NOMO-1 treated with DMSO at 0.1 percent for 48 hours (cell line): ENCODE measurements around the gene DST.
"Not testable (repeated sequence)": the region's sequence is repeated elsewhere in the genome, so short reads cannot be mapped to it uniquely, and the experiment has no call there.

ENCODE experiments used
- DNase-seq: peaks from one replicate; lab custom pipeline; 2025; ENCODE audit not compliant: unreplicated experiment; lab: John Stamatoyannopoulos, UW

Gene DST

GRCh38 chr6:56573624-56574023 is 69.1 kb downstream of the DST start:
- no peak for DNase-seq

- DNase-seq: no peak
Measured at GRCh38 chr6:56572788-56573471, 69.8 kb downstream of the DST start.

DNA sequence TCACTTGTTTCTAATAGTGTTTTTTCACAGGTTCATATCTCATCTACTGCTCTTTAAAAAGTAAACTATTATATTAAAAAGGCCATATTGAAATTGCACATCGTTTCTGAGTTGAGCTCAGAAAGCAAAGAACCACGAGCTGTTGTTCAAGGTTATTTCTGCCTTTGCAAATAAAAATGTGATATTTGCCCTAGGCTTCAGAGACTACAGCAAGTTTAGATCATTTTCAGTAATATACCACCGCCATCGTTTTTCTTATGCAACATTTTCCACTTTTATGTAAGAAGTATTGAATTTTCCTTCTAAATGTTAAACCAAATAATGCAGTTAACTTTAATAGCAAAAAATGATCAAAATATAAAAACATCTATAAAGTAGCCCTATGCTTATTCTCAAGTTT is 71.1 kb downstream of the DST start:
- DNase-seq: no peak

DNA sequence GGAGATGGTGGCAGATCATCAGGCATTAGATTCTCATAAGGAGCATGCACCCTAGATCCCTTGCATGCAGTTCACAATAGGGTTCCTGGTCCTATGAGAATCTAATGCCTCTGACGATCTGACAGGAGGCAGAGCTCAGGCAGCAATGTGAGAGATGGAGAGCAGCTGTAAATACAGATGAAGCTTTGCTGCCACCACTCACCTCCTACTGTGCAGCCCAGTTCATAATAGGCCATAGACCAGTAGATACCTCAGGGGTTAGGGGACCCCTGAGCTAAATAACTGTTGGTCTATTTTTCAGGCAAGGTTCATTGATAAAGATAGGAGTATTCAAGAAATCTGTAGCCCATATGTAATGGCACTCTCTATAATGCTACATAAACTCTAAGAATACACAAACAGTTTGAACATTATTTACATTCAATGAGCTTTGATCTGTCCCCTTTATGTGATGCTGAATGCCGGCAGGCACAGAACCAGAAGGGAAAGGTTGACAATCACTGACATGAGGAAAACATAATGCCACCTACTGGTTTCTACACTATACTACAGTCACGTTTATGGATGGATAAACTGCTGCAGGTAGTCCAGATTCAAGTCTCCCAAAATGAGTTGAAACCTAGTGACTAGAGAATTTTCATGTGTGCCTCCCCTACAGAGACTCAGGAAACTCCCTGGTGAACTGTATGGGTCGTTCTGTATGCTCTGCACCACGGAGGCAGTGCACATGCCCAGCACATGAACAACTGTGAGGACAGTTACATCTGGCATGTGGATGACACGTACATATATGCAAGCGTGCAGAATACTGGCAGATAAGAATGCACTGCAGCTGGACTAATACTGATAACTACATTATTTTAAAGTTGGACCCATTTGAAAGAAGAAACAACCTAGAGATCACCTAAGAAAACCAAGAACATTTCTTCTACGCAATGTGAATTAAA is 72.0 kb downstream of the DST start:
- peak; percentile 41 for DNase-seq

GRCh38 chr6:56567501-56567900 is 75.2 kb downstream of the DST start:
- DNase-seq: no peak

DNA sequence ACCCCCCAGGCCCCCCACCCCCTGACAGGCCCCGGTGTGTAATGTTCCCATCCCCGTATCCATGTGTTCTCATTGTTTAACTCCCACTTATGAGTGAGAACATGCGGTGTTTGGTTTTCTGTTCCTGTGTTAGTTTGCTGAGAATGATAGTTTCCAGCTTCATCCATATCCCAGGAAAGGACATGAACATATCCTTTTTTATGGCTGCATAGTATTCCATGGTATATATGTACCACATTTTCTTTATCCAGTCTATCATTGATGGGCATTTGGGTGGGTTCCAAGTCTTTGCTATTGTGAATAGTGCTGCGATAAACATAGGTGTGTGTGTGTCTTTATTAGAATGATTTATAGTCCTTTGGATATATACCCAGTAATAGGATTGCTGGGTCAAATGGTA is 80.0 kb downstream of the DST start:
- DNase-seq: not testable (repeated sequence)

- DNase-seq: no peak
Measured at GRCh38 chr6:56556751-56557540, 85.7 kb downstream of the DST start.

GRCh38 chr6:56555438-56555872 is 87.2 kb downstream of the DST start:
- no peak for DNase-seq

DNA sequence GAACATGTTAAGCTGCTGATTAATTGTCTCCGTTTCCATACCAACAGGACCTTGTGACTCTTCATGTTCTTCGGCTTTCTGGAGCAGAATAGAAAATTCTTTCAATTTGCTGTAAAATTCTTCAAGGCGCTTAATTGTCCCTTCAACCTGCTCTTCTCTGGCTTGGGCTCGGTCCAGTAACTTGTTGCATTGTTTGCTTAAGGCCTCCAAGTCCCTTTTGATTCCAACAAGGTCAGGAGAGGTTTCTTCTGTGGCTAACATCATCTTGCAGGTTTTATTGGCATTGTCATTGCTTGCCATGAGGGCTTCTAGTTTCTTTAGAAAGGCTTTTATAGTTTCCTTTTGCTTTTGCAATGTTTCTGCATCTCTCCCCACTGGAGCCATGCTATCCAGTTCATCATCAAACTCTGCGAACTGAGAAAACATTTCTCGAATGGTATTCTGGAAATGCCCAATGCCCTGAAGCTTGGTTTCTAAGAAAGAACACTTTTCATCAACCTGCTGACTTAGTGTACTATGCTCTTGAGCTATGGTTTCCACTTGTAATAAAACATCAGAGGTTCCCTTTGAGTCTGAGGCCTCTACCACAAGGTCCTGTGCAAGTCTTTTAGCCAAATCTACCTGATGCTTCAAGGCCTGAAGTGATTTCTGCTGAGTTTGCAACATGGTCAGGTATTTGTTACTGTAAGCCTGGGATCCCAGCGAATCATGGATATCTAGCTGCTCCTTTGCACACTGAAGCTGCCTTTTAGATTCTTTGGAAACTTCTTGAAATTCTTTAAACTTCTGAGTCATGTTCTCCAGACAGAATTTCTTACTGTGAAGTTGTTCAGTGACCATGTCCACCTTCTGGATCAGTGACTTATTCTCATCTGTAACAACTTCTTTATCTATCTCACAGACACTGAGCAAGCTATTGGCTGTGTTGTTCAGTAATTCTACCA is 90.2 kb downstream of the DST start:
- no peak for DNase-seq

- no peak for DNase-seq
Measured at GRCh38 chr6:56551409-56552120, 91.1 kb downstream of the DST start.

DNA sequence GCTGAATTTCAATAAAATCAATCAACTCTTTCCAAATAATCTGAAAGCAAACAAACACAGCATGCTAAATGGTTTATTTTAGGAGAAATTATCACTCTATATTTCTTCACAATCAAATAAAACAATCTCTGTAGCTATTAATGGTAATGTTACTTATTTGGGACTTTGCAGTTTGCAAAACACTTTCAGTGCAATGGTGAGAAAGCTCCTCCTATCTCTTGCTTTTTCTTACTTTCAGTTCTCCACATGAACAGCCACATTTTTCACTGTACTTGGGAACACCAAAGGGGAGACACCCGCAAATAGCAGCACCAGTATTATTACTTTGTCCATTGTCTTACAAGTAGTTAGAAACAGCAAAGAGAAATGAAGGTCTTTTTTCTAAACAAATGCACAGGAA is 92.4 kb downstream of the DST start:
- peak; percentile 19 for DNase-seq

DNA sequence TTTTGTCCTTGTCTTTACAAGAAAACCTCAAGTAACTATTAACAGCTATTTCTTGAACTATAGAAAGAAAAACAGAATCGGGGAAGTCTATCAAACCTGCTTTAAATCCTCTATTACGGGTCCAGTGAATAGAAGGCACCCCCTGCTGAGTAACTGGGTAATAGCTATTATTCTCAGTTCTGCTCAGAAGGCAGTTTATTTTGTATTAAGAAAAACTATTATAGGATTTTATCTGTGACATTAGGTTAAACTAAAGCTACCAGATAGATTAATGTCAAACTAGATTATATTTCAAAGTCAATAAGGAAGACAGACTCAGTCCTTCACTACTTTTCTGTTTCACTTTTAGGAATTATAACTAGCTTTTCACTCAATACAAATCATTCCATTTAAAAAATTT is 93.7 kb downstream of the DST start:
- no peak for DNase-seq

DNA sequence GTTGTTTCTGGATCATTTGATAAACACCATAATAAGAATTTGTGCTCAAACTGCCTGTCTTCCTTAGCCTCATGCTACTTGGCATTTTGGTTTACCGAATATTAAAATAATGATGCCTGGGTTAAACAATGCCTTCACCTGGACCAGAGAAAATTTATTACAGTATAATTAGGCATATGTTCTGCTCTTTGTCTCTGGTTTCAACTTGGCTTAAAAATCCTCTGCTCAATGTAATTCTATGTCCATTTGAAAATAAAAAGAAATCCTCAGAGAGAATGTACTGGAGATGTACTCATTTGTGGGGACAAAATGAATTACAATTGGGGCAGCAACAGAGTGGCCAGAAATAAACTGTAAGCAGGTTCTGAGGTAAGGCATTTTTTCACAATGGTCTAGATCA is 95.0 kb downstream of the DST start:
- no peak for DNase-seq

DNA sequence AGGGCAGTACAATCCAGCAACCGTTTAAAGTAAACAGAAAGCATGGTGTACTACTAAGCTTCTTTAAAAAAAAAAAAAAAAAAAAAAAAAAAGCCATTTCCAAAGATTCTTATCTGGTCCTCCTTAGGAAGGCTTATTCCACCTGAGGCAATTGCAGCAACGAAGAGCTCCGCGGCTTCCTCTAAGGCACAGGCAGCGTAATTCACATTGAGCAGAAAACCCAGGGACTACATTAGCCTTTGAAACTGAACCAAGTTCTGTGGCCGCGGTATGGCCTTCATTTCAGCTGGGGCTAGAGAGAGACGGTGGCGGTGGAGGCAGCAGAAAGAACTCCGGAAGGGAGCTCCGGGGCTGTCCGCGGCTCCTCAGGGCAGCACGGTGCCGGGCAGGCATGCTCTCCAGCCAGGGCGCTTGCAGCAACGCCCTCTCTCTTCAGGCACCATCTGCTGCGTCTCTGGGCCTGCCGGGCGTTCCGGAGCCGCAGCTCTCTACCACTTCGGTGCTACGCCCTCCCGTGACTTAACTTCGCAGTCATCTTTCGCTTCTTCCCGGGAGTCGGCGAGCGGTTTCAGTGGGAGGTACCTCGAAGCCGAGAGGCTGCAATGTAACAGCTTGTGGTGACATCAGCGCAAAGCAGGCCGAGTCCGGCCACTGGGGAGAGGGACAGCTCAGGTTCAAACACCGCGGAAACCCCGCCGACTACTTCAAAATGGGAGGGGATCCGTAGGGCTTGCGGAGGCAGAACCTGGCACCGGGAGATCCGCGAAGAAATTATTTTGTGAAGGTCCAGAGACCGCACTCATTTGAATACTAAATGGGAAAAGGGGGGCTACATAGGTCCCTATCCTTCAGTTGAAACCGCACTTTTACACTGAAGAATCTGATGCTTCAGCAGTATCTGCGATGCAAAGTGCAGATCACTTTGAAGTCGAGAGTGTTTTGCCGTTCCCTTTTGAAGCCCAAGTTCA is 100.0 kb downstream of the DST start:
- DNase-seq: peak; percentile 90

DNA sequence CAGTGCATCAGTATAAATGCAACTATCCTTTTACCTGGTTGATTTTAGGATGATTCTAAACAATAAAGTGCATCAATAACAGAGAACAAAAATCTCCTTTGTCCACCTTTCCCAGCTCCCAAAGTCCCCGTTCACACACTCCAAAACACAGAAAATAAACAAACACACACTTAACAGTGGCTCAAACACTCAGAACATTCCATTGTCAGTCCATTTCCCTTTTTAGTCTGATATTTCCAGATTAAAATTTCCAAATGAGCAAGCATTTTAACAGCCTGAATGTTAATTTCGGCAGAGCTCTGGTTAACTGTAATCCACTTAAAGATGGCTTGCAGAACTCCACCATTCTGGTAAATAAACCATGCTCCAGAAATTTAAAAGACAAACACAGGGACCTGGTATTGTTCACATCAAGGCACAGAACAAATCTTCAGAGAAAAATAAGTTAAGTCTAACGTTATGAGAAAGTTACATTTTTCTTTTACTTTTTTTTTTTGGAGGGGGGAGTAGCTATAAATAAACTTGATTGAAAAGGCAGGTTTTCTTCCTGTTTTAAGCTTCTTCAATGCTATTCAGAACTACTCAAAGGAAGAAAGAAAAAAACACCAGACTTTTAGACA is 100.8 kb downstream of the DST start:
- DNase-seq: no peak

DNA sequence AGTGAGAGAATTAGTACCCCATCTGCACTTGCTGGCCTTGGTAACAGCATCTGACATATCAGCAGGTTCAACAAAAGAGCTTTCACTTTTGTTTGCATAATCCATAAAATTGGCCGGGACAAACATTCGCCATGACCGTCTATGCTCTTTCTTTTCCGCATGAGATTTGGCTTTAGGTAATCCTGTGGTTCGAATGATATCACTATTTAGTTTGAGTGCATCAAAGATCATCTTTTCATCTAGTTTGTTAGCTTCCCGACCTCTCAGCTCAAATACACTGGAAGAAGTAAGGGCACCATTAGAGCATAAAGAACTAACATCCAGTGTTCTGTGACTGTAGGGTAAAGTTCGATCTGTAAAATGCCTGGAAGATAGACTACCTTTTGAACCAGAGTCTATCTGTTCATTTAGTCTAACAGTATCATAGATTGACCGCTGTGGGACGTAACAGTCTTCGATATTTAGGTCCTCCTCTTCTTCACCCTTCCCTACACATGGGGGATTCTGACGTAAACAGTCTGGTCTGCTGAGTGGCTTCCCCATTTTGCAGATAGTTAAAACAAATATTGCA is 101.6 kb downstream of the DST start:
- no peak for DNase-seq

- DNase-seq: peak; percentile 50
Measured at GRCh38 chr6:56540232-56541029, 102.3 kb downstream of the DST start.
